IPS DF 19.7 (cell line): ENCODE results near the gene SLC20A1.

Experiments
- DNase-seq: peaks from one replicate; pipeline ENCODE4 v3.0.0-alpha.2; 2013; ENCODE audit warnings: low read depth, low spot score

SLC20A1 gene

GRCh38 chr2:112708968-112709367 lies 63.2 kb downstream of the SLC20A1 start:
- DNase-seq, result no peak

GRCh38 chr2:112709703-112710102 lies 64.0 kb downstream of the SLC20A1 start:
- no peak for DNase-seq

DNA sequence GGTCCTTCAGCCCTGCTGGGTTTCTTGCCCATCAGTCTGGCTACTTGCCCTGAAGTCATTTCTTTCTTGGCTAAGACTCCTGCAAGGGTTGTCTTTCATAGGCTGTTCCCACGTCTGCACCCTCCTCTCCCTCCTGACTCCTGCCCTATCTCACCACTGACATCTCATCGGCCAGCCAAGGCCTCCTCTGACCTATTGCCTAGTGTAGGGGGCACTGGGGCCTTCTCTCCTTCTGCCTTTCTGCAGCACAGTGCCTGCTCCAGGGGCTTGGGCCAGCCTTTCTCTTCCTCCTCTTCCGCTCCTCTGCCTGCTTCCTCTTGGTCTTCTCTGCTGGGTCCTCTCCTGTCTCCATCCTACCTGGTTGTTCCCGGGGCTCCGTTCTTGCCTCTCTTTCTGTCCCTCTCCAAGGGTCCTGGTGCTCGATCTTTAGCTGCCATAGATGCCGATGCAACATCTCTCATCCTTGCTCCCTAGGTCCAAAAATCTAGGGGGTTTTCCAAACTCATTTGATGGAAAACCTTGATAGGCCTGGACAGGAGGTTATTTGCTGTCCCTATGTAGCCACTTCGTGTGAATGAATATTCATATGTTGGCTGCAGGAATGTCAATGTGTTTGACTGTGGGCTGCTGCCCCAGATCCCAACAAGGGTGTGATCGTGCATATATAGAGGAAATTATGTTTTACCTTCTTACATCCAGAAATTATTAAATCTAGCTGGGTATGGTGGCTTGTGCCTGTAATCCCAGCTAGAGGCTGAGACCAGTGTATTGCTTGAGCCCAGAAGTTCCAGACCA lies 65.4 kb downstream of the SLC20A1 start:
- DNase-seq, result no peak

GRCh38 chr2:112712465-112712864 lies 66.7 kb downstream of the SLC20A1 start:
- no peak for DNase-seq

GRCh38 chr2:112712903-112713584 lies 67.3 kb downstream of the SLC20A1 start:
- DNase-seq, result no peak
